Measurements from ENCODE around the gene TADA3.

The TADA3 gene

DNA sequence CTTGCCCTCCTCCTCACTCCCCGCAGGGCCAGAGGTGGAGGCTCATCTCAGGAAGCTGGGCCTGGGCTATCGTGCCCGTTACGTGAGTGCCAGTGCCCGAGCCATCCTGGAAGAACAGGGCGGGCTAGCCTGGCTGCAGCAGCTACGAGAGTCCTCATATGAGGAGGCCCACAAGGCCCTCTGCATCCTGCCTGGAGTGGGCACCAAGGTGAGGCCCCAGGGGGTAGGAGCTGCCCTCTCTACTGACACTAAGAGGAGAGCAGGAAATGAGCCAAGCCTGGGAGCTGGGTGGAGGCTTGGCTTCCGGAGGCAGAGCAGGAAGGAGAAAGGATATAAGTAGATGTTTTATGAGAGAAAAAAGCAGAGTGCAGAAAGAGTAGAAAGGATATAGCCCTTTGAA lies 37.6 kb downstream of the TADA3 start:
- DNase-seq, result no peak

DNA sequence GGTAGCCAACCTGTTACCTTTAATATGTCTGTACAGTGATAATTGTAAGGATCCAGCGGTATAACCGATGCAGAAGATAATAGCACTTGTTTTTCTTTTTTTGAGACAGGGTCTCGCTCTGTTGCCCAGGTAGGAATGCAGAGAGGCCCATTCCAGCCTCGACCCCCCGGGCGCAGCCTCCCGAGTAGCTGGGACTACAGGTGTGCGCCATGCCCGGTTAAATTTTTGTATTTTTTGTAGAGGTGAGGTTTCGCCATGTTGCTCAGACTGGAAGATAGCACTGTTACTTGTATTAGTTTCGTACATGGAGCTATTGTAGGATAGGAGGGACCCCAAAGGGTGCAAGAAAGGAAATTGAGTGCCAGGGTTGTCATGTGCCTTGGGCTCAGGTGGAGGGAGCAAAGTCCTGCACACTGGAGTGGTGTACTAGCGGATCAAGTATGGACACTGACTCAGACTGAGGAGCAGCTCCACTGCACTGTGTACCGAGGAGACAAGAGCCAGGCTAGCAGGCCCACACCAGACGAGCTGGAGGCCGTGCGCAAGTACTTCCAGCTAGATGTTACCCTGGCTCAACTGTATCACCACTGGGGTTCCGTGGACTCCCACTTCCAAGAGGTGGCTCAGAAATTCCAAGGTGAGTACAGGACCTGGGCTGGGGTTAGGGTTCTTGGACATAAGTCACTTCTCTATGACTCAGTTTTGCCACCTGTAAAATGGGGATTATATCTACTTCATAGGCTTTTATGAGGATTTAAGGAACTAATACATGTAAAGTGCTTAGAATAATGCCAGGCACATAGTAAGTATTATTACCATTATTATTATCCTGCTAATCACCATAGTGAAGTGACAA lies 41.5 kb downstream of the TADA3 start:
- no peak for DNase-seq

DNA sequence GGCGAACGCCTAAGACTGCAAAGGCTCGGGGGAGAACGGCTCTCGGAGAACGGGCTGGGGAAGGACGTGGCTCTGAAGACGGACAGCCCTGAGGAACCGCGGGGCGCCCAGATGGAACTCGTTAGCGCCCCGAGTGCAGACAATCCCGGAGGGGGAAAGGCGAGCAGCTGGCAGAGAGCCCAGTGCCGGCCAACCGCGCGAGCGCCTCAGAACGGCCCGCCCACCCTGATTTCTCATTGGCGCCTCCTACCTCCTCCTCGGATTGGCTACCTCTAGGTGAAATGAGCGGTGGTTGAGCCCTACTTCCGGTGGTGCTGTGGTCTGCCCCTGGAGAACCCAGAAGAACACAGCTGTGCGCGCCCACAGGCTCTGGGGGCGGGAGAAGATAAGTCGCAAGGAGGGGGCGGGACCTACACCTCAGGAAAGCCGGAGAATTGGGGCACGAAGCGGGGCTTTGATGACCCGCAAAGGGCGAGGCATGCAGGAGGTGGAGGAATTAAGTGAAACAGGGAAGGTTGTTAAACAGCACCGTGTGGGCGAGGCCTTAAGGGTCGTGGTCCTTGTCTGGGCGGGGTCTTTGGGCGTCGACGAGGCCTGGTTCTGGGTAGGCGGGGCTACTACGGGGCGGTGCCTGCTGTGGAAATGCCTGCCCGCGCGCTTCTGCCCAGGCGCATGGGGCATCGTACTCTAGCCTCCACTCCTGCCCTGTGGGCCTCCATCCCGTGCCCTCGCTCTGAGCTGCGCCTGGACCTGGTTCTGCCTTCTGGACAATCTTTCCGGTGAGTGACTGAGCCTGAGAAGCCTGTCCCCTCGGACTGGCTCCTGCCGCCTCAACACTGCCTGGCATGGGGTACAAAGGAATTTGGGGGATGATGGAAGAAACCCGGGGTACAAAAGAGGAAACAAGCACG lies 42.4 kb downstream of the TADA3 start, which contains the start of gene OGG1:
OGG1 (plus strand) TSS at position 308 of the 911 bp plus-strand sequence; CDS start at position 643, 335 bp downstream.
- DNase-seq, result peak; percentile 89

DNA sequence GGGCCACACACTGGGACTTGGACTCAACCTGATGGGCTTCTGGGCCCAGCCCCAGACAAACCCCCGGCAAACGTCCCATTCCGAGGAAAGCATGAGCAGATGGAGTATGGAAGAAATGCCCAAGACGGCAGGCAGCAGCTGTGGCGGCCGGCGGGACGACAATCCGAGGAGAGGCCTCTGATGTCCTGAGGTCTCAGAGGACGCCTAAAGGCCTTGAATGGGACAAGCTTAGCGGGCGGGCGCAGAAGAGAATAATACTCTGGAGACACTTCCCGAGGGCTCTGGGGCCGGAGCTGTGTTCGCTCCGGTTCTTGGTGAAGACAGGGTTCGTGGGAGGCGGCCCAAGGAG lies 43.0 kb downstream of the TADA3 start:
- no peak for DNase-seq

DNA sequence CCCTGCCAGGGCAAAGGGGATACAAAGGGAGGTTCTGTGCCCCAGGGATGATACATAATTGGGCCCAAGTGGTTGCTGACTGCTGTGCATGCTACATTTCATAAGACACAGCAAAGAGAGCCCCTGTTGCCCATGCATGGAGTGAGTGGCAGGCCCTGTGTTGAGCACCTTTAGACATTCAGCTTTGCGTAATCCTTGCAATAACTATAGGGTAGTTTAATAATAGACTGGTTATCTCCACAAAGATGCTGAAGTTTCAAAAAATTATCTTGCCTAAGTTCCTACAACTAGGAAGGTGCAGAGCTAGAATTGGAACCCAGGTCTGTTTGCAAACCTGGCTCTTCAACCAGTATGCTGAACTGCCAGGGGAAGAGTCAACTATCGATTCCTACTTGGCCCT lies 44.2 kb downstream of the TADA3 start:
- no peak for DNase-seq

DNA sequence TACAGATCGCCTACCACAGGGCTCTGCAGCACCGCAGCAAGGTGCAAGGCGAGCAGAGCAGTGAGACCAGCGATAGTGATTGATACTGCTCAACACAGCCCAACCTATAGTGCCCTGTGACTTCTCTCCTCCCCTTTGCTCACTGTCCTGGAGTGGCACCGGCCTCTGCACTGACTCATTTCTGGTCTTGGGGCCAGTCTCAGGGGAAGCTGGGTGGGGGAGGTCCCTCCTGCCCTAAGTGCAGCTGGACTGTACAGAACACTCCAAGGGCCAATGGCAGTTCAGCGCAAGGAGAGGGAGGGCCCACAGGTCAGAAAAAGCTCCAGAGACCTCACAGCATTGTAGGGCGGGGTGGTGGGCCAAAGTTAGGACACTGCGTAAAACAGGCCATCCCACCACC lies 45.0 kb downstream of the TADA3 start:
- DNase-seq, result no peak

DNA sequence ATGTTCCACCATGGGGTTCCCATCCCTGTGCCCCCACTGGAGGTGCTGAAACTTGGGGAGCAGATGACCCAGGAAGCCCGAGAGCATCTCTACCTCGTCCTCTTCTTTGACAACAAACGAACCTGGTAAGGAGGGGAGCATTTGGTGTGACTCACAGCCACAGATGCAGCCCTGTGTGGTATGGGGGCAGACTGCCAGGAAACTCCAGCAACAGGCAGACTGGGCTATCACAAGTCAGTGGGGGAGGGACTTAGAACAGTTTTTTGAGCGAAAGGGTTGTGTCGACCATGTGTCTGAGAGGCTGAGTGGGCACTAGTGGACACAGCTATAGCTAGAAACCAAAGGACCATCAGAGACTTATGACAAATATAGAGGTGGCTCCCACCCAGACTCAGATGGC lies 45.9 kb downstream of the TADA3 start:
- no peak for DNase-seq

DNA sequence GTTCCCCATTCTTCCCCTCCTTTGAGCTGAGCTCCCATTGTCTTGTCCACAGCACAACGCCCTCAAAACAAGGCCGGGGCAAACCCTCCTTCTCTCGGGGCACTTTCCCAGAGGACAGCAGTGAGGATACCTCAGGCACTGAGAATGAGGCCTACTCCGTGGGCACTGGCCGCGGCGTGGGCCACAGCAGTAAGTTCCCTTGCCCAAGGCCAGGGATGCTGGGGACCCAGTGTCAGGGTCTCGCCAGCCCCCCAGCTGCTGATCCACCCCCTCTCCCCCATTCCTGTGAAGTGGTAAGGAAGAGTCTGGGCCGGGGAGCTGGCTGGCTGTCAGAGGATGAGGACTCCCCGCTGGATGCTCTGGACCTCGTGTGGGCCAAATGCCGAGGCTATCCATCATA lies 46.8 kb downstream of the TADA3 start:
- no peak for DNase-seq

DNA sequence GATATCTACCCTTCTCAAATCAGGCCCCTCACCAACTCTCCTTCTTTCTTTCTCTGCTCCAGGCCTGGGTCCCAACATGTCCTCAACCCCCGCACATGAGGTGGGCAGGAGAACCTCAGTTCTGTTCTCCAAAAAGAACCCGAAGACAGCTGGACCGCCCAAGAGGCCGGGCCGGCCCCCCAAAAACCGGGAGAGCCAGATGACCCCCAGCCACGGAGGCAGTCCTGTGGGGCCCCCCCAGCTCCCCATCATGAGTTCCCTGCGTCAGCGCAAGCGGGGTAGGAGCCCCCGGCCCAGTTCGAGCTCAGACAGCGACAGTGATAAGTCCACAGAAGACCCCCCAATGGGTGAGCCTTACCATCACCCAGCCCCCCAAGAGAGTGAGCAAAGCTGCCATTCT lies 48.1 kb downstream of the TADA3 start:
- DNase-seq, result no peak

DNA sequence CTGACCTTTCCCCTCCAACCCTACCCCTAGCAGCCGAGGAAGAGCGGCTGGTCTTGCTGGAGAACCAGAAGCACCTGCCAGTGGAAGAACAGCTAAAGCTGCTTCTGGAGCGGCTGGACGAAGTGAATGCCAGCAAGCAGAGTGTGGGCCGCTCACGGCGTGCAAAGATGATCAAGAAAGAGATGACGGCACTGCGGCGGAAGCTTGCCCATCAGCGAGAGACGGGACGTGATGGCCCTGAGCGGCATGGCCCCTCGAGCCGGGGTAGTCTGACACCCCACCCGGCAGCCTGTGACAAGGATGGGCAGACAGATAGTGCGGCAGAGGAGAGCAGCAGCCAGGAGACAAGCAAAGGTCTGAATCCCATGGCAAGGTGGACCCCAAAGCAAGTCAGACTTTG lies 48.7 kb downstream of the TADA3 start:
- no peak for DNase-seq

DNA sequence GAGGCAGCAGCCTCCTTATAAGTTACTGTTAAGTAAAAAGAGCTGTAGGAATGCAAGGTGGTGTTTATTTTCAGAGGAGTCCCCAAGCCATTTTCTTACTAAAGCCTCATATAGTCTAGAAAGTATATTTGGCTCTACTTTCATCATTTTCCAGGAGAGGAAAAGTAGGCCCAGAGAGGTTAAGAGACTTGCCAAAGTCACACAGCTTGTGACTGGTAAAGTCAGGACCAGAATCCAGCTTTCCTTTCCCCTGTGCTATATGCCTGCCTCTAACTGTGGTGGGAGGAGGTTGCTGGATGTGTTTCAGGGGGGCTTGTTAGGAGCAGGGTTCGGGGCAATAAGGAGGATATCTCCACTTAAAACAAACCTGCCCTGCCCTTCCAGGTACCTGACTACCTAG lies 49.7 kb downstream of the TADA3 start:
- DNase-seq, result no peak

DNA sequence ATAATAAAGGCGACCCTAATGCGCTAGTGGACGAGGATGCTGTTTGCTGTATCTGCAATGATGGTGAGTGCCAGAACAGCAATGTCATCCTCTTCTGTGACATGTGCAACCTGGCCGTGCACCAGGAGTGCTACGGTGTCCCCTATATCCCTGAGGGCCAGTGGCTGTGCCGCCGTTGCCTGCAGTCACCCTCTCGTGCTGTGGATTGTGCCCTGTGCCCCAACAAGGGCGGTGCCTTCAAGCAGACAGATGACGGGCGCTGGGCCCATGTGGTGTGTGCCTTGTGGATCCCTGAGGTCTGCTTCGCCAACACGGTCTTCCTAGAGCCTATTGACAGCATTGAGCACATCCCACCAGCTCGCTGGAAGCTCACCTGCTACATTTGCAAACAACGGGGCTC lies 53.1 kb downstream of the TADA3 start:
- DNase-seq, result no peak

DNA sequence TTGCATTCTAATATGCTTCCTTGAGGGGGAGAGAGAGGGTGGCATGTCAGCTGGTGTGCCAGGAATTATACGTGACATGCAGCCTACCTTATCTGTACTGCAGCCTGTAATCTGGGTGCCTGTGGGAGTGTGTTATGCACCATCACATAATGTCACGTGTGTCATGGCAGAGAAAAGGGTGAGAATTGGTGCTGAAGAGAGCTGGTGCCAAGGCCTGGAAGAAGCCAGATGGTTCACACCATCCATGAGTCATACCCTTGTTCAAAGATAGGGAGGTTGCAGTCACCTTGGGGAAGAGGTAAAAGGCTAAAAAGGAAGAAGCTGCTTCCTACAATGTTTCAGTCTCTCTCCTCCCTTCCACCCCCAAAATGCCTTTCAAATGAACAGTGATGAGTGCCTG lies 55.4 kb downstream of the TADA3 start:
- no peak for DNase-seq

DNA sequence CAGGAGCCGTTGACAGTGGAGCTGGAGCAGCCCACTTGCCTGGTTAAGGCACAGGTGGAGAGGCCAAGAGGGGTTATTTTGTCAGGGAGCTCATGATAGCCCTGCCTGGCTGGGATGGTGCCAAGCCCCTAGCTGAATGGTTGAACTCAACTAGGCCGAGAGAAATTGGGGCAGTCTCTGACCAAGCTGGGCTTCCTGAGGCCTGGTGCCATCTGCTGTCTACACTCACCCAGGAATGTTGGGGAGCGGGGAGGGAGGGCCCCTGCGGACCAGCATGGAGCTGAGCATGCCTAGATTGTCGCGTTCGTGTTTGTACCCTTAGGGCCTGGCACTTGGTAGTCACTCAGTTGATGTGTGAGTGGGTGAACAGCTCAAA lies 59.5 kb downstream of the TADA3 start:
- DNase-seq, result no peak

DNA sequence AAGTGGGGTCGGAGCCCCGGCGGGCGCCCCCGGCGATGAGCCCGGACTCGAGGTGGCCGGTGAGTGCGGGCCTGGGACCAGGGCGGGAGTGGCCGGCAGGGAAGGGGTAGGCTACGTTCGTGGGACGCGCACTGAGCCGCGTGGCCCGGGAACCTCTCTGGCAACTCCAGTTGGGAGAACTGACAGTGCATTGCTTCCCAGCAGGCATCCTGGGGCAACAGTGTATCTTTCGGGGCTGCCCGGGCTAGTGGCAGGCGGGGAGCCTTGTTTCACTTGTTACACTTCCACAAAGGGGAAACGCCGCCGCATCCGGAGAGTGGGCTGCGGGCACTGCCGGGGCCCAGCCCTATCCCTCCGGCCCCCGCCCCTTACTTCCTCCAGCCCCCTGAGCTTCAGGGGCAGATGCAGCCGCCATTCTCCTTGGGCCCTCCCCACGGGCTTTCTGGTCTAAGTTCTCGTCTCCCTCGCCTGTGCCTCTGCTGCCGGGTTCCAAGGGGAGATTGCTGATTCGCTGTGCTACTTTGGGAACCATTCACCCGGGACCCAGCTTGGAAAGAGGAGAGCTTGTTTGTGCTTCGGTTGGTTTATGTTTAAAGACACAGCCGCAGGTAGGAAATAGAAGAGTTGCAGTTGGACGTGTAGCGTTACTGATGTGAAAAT lies 60.1 kb downstream of the TADA3 start:
- no peak for DNase-seq

DNA sequence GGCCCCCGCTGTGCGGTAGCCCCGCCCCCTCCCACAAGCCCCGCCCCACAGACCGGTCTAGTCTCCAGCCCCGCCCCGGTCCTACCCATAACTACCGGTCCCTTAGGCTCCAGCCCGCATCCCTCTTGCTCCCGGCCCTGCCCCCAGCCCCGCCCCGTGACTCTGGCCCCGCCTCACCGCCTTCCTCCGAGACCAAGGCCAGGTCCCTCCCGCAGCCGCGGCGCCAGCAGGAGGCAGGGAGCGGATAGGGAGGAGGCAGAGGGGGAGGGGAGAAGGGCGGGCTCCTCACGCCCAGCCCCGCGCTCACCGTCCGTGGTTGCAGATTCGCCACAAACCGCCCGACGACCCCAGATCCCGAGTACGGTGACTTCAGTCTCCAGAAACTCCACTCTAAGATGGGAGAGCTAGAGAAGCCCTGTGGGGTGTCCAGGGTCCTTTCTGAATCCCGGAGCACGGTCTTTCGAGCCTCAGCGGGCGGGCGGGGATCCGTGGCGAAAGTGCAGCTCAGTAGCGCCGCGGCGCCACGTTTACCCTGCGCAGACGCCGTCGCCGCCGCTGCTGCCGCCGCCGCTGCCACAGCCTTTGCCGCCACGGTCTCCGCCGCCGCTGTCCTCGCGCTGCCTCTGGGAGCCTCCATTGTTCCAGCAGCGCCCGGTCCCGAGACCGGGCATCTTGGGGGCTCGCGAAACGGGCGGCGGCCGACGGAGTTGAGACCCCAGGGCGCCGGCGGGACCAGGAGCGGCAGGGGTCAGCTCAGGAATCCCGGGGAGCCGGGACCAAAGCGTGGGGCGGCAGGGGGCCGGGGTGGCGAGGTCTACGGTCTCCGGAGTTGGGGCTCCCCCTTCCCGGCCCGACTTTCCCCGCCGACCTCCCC lies 60.8 kb downstream of the TADA3 start, which contains the start of gene BRPF1:
BRPF1 (plus strand) TSS at position 530 of the 874 bp plus-strand sequence. CDS start 2,406 bp downstream, outside the sequence.
- peak; percentile 87 for DNase-seq

DNA sequence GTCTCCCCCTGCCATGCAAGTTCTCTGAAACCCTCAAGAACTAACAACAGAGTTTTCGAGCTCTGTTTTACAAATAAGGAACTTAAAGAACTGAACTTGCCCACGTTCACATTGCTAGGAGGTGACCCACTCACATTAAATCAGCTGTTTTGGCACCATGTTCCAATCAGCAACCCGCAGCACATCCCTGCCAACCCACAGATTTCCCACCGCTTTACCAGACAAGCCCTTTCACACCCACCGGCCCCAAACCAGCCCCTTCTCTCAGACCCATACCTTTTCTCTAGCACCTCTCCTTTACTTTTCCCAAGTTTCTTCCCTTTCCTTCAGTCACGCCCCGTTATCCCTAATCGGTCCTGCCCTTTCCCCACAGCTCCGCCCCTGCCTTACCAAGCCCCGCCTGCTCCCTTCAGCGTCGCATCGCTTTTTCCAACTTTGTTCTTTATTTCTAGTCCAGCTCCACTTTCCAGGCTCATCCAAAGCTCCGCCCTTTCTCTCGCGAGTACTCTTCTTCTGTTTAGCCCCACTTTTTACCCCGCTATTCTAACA lies 61.5 kb downstream of the TADA3 start:
- DNase-seq, result no peak

Measured in DMS79 (cell line).